ENCODE results near the gene KCNAB2.

KCNAB2 gene

DNA sequence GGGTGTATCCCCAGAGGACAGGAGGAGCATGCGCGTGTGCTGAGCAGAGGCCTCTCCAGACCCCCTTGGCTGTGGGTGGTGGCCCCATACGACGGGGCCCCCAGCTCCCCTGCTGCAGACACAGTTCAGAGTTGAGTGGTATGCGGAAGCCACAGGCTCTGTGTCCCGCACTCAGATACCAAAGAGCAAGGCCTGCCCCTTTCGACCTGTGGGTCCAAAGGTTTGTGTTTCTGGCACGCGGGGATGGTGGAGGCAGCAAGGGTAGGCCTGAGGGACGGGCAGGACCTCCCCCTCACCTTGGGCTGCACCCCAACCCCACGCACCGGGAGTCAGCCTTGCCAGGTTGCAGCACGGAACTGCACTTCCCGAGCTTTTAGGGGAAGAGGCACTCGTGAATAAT lies at the start of gene KCNAB2:
Gene KCNAB2, plus strand, starts transcription at position 328 of the 400 bp plus-strand sequence. CDS start 5,649 bp downstream, outside the sequence.
- DNase-seq (ENCODE audit: low read depth in 2 of 2), result no peak

DNA sequence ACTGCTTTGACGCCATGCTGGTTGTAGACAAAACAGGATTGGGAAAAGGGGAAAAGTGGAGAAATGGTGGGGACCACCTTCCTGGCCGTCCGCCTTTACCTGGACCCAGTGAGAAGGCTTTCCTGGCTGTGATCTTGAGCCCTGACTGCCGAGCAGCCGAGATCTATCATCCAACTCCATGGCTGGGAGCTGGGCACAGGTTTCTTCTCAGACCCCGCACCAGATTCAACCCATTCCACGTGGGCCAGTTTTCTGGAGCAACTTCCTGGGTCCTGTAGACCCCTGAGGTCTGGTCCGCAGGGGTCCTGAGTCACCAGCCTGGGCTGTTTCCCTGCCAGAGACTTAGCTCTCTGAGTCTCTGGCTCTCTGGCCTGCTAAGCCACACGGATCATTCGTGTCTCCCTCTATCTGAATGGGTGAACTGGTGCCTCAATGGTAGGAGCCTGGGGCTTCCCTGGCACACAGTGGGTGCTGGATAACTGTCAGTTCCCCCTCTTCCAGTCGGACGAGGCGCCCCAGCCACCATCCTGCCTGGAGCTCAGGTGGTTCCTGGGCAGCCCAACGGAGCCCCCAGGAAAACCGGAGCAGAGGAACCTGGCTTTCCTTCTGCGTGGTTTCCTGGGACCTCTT lies 48.9 kb upstream of the KCNAB2 start:
- no peak for DNase-seq (ENCODE audit: low read depth in 2 of 2)

DNA sequence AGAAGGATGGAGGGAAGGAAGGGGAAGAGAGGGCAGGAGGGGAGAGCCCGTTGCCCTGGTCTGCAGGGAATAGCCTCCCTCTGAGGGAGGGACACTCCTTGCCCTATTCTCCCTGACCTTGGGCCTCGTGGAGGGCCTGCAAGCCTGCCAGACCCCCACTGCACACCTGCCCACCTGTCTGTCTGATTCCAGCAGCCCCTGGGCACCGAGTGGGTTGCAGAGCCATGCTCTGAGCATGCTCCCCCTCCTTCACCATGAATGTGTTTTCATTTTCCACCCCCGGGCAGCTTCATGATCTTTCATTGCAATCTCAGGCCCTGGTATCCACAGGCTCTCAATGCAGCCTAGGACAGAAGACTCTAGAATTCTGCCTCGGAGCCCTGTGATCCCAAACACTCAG lies 48.4 kb upstream of the KCNAB2 start:
- no peak for DNase-seq (ENCODE audit: low read depth in 2 of 2)

DNA sequence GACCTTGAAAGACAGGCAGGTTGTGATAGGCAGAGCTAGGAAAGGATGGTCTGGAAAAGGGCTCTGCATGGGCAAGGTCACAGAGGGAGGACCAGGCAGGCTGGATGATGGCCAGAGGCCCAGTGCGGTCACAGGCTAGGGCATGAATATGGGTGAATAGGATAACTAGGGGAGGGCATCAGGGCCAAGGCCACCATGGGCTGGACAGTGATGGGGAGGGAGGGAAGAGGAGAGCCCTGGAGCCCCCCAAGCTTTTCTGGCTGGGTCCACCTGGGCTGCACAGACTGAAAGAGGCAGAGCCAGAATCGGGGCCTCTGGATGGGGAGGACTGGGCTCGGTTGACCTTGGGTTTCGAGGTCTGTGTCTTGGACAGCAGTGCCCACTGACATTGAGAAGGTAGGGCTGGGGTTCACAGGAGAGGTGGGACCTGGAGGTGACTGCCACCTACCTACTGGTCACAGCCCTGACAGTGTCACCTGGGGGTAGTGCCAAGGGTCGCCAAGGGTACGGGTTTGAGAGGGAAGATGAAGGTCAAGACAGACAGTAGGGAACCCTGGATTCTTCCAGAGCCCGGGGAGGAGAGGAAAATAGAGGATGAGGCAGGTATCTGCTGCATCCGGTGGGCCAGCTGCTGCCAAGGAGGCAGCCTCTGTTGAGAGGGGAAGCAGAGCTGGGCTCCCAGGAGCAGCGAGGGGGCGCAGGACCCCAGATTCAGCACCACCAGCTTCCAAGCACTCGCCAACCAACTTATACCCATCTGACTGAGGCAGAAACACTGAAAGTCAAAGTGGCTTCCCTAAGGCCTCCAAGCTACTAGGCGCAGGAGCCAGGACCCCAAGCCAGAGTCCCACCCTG lies 47.4 kb upstream of the KCNAB2 start:
- DNase-seq (ENCODE audit: low read depth in 2 of 2), result no peak

DNA sequence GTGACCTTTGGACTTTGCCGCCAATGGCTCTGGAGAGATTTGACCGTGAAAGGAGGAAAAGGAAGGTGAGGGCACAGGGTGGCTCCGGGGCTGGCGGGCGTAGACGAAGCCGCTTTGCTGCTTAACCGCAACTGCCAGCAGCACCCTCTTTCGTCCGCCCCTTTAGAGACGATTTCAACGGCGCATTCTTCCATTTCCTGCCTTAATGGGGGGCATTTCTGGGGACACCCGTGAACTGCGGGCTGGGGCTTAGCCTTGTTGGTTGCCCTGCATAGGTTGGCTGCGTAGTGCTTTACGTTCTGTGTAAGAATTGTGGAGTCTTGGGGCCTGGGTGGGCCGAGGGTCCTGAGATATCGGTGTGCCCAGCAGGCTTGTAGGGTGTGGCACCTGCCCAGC lies 46.8 kb upstream of the KCNAB2 start:
- DNase-seq (ENCODE audit: low read depth in 2 of 2), result no peak

DNA sequence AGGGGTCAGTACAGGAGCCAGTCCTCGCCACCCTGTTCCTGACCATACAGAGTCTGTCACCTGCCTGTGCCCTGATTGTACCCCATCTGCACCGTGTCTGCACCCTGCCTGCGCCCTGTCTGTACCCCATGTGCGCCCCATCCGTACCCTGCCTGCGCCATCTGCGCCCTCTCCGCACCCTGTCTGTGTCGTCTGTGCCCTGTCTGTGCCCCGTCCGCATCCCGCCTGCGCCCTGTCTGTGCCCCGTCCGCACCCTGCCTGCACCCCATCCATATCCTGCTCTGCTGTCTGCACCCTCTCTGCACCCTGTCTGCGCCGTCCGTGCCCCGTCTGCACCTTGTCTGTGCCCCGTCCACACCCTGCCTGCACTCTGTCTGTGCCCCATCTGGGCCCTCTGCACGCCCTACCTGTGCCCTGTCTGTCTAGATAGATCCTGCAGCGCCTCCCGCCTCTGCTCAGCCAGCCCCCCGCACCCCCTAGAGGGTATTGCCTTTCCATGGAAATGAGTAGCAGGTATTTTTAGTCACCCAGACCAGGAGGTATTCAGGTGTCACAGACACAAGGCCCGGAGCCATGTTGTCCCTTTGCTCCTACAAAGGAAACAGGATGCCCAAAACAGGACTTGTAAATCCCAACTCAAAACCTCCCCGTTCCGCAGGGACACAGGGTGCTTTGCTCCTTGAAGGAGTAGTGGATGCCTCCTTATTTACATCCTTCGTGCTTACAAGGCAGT lies 45.8 kb upstream of the KCNAB2 start:
- no peak for DNase-seq (ENCODE audit: low read depth in 2 of 2)

DNA sequence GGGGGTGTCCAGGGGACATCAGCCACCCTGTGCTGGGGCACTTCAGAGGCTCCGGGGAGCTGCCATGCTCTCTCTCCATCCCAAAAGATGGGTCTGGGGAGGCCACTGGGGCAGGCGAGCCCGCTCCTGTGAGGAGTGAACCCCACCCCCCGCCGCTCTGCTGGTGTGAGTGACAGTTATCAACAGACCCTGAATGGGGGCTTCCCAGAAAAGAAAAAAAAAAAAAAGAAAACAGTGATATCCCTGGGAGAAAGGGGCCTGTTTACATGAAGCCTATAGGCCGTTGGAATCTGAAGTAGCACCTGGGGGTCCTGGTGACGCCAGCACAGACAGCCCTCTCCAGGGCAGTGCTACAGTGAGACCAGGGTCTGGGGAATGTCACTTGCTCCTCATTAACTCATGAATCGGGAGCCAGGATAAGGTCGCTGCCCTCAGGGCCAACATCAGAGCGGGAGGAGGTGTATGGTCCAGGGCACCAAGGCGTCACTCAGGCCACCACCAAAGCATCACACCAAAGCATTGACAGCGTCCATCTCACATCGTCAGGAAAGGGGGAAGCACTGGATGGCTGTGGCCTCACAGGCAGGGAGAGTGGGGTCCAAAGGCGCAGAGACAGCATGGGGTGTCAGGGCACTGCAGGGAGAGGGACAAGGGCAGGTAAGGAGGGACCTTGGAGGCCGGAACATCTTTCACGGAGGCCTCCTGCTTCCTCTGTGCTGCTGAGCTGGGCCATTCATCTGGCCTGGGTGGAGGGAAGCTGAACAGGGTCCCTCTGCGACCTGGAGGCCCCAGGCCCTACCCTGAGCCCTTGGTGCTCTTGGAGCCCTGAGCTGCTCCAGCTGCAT lies 45.0 kb upstream of the KCNAB2 start:
- DNase-seq (ENCODE audit: low read depth in 2 of 2), result no peak

DNA sequence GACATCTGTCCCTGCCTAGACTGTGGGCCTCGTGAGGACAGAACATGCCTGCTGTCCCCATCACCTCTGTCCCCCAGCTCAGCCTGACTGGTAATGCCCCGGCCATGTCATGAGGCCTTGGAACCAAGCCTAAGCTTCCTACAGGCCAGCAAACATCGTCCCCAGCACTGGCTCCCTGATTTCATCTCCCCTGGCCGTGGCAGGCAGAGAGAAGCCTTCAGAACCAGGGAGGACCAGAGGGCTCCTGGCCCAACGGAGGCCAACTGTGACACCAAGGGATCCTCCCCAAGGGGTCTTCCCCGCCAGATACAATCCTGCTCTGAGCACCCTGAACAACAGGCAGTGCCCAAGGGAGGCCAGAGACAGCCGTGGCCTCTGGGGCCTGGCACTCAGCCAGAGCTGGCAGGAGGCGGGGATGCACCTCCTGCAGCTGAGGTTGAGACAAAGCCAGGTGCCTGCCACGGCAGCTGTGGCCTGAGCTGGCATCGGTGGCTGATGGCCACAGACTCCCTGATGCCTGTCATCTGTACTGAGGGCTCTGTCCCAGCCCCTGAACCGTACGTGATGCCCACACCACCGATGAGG lies 43.6 kb upstream of the KCNAB2 start:
- DNase-seq (ENCODE audit: low read depth in 2 of 2), result no peak

DNA sequence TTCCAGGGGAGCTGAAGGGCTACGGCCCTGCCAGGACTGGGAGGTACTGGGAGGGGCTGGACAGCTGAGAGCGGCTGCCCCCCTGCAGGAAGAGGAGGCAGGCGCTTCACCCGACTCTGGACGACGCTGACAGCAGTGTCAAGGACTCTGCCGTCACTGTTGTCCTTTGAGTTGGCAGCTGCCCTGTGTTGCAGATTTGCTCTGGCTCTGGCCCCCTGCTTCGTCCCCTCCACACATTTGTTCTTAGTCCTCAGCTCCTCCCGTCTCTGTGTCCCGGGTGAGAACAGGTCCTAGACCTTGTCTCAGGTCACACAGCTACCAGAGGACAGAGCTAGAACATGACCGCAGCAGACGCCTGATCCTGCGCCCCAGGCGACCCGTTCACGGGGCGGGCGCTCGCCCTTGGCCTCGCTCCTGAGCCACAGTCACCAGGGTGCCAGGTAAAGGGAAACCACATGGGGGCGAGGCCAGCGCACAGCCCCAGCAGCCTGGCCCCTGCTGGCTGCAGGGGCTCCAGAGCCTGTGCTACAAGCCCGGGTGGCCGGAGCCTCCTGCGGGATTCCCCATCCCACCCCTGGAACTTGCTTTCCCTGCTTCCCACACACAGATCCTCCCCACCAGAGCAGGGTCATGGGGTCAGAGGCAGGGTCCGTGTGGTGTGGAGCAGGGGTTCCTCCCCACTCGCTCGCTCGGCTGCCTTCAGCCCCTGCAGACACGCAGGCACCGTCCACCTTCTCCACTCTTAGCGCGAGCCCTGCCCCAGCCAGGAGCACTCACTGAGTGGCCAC lies 42.8 kb upstream of the KCNAB2 start:
- no peak for DNase-seq (ENCODE audit: low read depth in 2 of 2)

DNA sequence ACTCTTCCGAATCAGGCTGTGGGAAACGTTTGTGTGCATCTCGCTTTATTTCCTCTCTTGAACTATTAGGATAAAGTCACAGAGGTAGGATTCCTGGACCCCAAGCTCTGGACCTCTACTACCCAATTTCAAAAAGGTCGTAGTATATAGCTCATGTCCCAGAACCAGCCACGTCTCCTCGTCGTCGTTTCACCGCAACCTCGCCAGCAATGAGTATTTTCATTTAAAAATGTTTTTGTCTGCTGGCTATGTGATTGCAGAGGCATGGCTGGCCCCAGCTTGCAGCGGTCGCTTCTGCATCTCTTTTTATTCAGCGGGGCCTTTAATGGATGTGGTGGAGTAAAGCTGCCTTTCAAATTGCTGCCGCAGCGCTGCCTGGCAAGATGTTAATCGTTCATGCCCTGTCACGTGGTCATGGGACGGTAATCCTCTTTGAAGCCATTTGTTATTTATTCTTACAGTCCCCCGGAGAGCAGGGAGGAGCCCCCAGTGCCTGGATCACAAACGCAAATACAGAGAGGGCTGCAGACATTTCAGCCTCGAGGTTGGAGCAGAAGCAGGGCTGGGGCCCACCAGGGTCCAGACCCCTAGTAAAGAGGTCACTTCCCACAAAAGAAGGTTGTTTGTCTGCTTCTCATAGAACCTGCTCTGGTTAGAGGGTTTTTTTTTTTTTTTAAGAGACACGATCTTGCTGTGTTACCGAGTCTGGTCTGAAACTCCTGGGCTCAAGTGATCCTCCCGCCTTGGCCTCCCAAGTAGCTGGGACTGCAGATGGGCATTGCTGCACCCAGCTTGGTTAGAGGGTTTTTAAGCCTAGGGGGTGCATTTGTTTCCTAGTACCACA lies 41.9 kb upstream of the KCNAB2 start:
- no peak for DNase-seq (ENCODE audit: low read depth in 2 of 2)

DNA sequence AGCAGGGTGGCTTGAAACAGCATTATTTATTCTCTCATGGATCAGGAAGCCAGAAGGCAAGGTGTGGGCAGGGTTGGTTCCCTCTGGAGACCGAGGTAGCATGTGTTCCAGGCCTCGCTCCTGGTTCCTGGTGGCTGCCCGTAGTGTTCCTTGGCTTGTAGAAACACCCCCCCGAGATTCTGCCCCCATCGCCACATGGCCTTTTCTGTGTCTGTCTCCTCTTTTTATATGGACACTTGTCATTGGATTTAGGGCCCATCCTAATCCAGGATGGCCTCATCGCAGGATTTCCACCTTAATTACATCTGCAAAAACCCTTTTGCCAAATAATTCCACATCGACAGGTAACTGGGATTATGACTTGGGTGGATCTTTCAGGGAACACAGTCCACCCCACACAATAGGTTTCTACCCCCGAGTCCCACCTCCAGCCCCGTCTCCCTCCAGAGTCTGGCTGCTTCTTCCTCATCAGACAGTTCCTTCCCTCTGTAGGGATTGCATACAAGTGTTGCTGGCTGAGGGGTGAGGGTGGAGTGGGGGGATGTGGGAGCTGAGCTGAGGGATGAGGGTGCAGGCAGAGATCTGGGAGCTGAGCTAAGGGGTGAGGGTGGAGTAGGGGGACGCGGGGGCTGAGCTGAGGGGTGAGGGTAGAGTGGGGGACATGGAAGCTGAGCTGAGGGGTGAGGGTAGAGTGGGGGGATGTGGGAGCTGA lies 41.1 kb upstream of the KCNAB2 start:
- DNase-seq (ENCODE audit: low read depth in 2 of 2), result no peak

DNA sequence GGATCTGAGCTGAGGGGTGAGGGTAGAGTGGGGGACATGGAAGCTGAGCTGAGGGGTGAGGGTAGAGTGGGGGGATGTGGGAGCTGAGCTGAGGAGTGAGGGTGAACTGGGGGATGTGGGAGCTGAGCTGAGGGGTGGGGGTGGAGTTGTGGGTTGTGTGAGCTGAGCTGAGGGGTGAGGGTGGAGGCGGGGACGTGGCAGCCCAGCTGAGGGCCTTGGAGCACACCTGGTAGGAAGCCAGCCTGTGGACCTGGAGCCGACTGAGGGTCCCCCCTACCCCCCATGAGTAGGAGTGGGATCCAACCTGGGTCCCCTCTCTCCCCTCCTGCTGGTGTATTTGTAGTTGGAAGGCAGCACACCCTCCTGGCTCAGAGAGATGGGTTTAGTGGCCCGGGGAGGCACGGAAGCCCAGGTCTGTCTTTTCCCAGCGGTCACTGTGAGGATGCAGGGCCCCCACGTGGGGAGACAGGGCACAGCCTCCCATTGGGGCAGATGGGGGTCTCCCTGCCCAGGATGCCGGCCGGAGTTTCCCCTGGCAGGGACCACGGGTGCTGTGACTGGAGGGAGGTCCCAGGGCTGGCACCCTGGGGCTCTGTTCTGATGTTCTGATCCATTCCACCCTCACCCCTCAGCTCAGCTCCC lies 40.3 kb upstream of the KCNAB2 start:
- no peak for DNase-seq (ENCODE audit: low read depth in 2 of 2)

DNA sequence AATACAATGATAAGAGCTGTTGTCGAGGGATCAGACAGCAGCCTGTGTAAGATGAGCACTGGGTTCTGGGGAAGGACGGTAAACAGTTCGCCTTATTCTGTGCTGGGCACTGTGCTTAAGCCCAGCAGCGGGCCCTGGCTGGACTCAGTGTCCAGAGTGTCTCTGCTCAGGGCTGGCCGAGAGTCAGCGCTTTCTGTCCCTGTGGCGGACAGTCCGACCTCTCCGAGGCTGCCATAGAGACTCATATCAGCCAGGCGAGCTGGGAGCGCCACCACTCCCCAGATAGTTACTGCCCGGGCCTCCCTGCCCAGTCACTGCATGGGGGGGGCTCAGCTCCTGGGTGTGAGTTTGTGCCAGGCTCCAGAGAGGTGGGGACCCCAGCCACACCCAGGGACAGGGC lies 38.8 kb upstream of the KCNAB2 start:
- DNase-seq (ENCODE audit: low read depth in 2 of 2), result no peak

DNA sequence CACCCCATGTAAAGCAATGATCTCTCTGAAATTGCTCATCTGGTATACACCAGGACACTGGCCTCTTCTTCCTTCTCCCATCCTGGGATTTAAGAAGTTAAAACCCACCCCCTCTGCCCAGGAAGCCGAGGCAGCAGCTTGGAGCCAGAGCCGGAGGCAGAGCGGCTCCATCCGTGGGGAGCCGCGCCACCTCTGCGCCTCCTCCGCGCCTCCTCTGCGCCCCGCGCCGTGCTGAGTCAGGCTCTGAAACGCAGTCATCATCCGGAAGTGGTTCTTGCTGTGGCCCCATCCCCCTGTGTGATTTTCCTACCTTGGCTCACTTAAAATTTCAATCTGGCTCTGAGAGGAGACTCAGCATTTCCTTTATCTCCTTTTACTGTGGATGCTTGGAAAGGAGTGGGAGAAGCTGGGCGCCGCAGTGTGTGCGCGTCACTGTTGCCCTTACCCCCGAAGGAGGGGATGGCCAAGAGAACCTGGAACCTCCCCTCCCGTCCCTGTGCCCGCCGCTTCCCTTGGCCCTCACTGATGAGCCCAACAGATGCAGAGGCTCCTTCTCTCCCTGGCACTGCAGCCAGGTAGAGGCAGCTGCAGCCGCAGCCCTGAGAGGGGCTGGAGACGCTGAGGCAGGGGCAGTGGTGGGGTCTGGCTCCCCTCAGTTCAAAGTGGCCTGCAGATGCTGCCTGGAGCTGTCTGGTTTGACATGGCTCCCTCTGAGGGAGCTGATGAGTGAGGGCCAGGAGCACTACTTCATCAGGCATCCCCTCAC lies 38.2 kb upstream of the KCNAB2 start:
- DNase-seq (ENCODE audit: low read depth in 2 of 2), result no peak

DNA sequence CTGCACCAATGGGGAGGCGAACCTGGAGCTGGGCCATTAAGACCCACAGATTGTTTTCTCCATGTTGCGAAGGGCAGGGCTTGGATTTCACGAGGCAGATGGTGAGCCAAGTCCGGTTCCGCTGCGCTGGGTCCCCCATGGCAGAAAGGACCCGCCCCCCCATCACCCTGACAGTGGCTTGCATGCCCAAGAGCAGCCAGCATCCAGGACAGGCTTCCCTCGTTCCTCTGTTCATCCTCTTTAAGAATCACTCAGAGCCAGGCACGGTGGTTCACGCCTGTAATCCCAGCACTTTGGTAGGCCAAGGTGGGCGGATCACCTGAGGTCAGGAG lies 37.6 kb upstream of the KCNAB2 start:
- no peak for DNase-seq (ENCODE audit: low read depth in 2 of 2)

DNA sequence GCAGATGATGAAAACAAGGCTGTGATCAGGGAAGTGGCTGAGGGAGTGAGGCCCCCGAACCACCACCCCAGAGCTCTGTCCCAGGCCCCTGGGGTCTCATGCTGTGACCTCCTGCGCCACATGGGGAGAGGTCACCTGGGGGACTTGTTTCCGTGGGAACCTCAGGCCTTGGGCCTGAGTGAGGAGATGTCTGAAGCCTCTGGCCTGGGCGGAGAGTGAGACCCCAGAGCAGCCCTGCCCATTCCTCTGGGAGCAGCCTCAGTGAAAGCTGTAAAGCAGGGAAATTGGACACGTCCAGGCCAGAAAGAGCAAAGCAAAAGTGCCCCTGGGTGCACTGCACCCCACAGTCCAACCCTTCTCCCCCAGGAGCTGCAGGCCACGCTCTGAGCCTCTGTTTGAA lies 37.0 kb upstream of the KCNAB2 start:
- no peak for DNase-seq (ENCODE audit: low read depth in 2 of 2)

DNA sequence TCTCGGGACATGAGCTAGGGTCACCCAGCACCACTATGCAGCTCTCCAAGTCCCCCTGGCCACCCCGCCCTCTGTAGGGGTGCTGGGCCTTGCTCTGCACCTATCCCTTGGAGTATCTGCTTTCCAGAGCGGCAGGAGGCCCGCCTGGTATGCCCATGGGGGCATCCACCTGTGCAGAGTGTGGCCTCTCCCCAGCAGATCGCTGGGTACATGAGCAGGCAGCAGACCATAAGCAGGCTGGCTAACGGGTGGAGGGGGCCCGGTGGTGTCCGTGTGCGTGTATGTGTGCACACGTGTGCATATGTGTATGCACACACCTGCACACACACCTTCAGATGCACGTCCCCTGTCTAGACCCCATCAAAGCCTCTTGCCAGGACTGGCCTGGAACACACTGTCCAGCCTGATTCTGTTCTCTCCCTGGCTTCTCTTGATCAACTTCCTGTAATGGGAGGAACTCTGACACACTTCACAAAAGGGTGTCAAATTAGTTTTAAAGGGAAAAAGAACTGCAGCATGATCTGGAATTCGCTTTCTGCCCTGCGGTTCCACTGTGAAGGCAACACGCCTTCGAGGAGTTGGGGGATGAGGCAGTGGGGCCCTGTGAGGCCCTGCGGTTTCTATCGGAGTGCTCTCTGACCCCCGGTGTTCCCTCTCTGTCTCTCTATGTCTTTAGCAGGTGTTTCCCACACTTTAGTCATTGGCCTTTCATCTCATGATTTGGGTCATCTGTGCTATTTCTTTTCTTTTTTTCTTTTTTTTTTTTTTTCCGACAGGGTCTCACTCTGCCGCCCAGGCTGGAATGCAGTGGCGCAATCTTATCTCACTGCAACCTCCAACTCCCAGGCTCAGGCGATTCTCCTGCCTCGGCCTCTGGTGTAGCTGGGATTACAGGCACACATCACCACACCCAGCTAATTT lies 36.3 kb upstream of the KCNAB2 start:
- DNase-seq (ENCODE audit: low read depth in 2 of 2), result no peak
